HepG2 (cell line): Measurements from ENCODE around the gene ETHE1.

Experiments
- TEAD3 ChIP-seq: optimal IDR thresholded peaks from 2 replicates; pipeline ENCODE3; 2016; ENCODE audit warnings: borderline replicate concordance
- ZSCAN25 ChIP-seq: sonication (generic); formaldehyde crosslinking; IDR thresholded peaks from 2 replicates; pipeline ENCODE4 v1.8.0; 2022; ENCODE audit warnings: mild to moderate bottlenecking, missing genetic modification reagents

DNA sequence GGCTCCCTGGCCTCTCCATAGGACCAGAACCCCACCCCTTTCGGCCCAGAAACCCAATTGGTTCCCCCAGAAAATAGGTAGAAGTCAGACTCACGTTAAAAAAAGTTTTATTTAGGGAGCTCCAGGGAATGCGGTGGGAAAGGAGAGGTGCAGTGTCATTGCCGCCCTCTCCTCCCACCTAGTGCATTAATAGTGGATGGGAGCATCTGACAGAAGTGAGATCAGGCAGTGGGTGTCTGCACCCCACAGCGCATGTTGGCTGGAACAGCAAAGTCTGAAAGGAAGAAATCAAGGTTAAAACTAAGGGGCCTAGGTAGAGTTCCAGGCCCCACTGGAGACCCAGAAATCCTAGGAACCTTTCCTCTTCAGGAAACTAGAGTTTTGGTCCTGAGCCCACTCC lies 20.4 kb downstream of the ETHE1 start:
- no peak for TF ChIP-seq ZSCAN25
- no peak for TF ChIP-seq TEAD3 (CRISPR knock-in tag)
